Hepatocyte (in vitro differentiated cells): ENCODE data around the gene SLFN14.

Experiments used
- EZH2 ChIP-seq: fragments of 200-600 bp; sonication (generic); IDR thresholded peaks from 2 replicates; pipeline ENCODE4 v1.6.1; 2016; ENCODE audit warnings: antibody characterized with exemption, mild to moderate bottlenecking, borderline replicate concordance
- EZH2phosphoT487 ChIP-seq: fragments of 200-600 bp; sonication (generic); IDR thresholded peaks from one replicate; pipeline ENCODE4 v1.6.1; 2018; ENCODE audit warnings: antibody characterized with exemption, mild to moderate bottlenecking, low read depth, moderate library complexity; ENCODE audit not compliant: unreplicated experiment, severe bottlenecking
- TF ChIP-seq, protein P1 (sequence below): fragments of 200-600 bp; sonication (generic); IDR thresholded peaks from 2 replicates; pipeline ENCODE4 v1.5.1; 2016; ENCODE audit warnings: antibody characterized with exemption, mild to moderate bottlenecking; ENCODE audit not compliant: poor library complexity

DNA sequence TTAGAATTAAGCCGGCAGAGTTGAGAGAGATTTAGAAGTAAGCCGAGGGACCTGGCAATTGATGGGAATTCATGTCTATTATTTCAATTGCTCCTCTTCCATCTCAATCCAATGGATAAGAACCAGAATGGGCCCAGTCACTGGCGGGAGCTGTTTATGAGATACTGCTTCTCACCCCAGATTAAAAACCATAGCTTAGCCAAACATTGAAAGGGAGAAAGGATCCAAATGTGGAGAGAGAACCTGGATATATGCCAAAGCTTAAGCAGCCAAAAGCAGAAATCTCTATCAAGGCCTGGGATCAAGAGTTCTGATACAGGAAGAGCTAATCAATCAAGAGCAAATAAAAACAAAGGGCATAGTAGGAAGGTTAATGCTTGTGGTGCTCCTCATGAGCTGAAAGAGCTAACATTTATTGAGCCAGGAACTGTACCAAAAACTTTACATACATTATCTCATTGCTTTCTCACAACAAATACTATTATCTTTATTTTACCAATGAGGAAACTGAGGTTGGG lies 26.0 kb downstream of the SLFN14 start:
- TF ChIP-seq, protein P1, sequence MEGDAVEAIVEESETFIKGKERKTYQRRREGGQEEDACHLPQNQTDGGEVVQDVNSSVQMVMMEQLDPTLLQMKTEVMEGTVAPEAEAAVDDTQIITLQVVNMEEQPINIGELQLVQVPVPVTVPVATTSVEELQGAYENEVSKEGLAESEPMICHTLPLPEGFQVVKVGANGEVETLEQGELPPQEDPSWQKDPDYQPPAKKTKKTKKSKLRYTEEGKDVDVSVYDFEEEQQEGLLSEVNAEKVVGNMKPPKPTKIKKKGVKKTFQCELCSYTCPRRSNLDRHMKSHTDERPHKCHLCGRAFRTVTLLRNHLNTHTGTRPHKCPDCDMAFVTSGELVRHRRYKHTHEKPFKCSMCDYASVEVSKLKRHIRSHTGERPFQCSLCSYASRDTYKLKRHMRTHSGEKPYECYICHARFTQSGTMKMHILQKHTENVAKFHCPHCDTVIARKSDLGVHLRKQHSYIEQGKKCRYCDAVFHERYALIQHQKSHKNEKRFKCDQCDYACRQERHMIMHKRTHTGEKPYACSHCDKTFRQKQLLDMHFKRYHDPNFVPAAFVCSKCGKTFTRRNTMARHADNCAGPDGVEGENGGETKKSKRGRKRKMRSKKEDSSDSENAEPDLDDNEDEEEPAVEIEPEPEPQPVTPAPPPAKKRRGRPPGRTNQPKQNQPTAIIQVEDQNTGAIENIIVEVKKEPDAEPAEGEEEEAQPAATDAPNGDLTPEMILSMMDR = no peak
- TF ChIP-seq EZH2 = no peak
- TF ChIP-seq EZH2phosphoT487 = no peak
